Measurements from ENCODE around the gene CHST6.
"Not testable (repeated sequence)": the region's sequence is repeated elsewhere in the genome, so short reads cannot be mapped to it uniquely, and the experiment has no call there.

The CHST6 gene

DNA sequence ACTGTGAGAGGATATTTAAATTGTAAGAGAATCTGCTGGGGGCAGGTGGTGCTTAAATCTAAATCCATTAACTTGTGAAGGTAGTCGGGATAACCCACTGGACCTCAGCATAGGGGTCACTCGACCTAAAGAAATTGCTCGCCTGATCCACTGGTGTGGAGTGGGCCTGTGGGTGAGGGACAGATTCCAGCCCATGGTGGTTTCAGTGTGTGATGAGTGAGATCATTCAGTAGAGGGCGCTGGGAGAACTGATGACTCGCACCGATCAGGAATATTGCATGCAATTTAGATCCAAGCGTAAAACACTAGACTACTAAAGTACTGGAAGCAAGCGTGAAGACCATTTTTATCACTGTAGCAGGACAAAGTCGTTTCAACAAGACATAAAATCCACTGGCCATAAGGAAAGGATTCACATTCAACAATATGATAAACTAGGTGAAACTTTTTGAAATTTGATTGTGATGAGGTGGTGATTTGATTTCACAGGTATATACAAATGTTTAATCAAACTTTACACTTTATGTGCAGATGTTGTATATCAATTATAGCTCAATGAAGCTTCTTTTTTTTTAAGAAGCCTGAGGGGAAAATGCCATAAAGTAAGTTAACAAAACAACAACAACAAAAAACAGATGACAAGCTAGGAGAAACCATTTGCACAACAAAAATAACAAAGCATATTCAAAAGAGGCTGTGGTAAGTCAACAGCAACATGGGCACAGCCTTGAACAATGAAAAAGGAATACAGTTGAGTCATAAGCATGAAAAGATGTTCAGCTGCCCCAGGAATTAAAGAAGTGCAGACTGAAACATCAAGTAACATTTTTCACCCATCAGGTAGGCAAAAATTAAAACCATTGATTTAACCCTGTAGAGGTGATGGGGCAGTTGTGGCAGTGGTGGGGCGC is 23.3 kb downstream of the CHST6 start:
- no peak overlapping the region for H3K9ac ChIP-seq (ENCODE audit: low read length)
- H3K36me3 ChIP-seq (replicated peaks; ENCODE audit: low read depth, low read length), result no peaks in the 10 kb centered on the region
- H2AFZ ChIP-seq (ENCODE audit: low read depth, low read length), result no peak overlapping the region
- TF ChIP-seq EZH2phosphoT487 (IDR thresholded peaks at IDR 0.05; ENCODE audit: low read depth), result no peak
- TF ChIP-seq, protein P1, sequence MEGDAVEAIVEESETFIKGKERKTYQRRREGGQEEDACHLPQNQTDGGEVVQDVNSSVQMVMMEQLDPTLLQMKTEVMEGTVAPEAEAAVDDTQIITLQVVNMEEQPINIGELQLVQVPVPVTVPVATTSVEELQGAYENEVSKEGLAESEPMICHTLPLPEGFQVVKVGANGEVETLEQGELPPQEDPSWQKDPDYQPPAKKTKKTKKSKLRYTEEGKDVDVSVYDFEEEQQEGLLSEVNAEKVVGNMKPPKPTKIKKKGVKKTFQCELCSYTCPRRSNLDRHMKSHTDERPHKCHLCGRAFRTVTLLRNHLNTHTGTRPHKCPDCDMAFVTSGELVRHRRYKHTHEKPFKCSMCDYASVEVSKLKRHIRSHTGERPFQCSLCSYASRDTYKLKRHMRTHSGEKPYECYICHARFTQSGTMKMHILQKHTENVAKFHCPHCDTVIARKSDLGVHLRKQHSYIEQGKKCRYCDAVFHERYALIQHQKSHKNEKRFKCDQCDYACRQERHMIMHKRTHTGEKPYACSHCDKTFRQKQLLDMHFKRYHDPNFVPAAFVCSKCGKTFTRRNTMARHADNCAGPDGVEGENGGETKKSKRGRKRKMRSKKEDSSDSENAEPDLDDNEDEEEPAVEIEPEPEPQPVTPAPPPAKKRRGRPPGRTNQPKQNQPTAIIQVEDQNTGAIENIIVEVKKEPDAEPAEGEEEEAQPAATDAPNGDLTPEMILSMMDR (IDR thresholded peaks at IDR 0.05; ENCODE audit: low read depth, low read length), result peak; percentile 84
- no peaks in the 10 kb centered on the region for H3K9me3 ChIP-seq (ENCODE audit: insufficient read depth, low read length)
- no peak overlapping the region for H3K27ac ChIP-seq (ENCODE audit: low read length)
- no peaks in the 10 kb centered on the region for H4K20me1 ChIP-seq (ENCODE audit: insufficient read depth, low read length)
- no peaks in the 10 kb centered on the region for H3K79me2 ChIP-seq (ENCODE audit: low read length)
- H3K4me1 ChIP-seq (ENCODE audit: low read length), result no peaks in the 10 kb centered on the region
- no peak overlapping the region for H3K4me3 ChIP-seq (ENCODE audit: low read length)
- H3K27me3 ChIP-seq (ENCODE audit: low read depth, low read length), result peaks cover 1% of the 10 kb centered on the region; the same call in 1 of the 2 replicates
- H3K4me2 ChIP-seq (ENCODE audit: low read length), result no peak overlapping the region

DNA sequence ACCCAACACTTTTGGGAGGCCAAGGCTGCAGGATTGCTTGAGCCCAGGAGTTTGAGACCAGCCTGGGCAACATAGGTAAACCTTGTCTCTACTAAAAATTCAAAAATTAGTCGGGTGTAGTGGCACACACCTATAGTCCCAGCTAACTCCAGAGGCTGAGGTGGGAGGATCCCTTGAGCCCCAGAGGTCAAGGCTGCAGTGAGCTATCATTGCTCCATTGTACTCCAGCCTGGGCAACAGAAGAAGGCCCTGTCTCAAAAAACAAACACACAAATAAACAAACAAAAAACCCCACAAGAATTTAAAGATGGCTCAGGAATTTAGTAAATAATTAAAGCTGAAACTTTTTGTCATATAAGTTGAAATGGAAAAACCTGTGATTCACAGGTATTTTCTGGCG is 28.5 kb downstream of the CHST6 start:
- no peaks in the 10 kb centered on the region for H3K27me3 ChIP-seq (ENCODE audit: low read depth, low read length)
- no peak overlapping the region for H2AFZ ChIP-seq (ENCODE audit: low read depth, low read length)
- no peak overlapping the region for H3K4me3 ChIP-seq (ENCODE audit: low read length)
- H3K36me3 ChIP-seq (replicated peaks; ENCODE audit: low read depth, low read length), result no peaks in the 10 kb centered on the region
- peaks cover 11% of the 10 kb centered on the region for H3K4me1 ChIP-seq (ENCODE audit: low read length)
- no peak overlapping the region for H3K27ac ChIP-seq (ENCODE audit: low read length)
- no peaks in the 10 kb centered on the region for H3K9me3 ChIP-seq (ENCODE audit: insufficient read depth, low read length)
- TF ChIP-seq, protein P1 (IDR thresholded peaks at IDR 0.05; ENCODE audit: low read depth, low read length), result no peak
- TF ChIP-seq EZH2phosphoT487 (IDR thresholded peaks at IDR 0.05; ENCODE audit: low read depth), result no peak
- no peak overlapping the region for H3K4me2 ChIP-seq (ENCODE audit: low read length)
- H3K9ac ChIP-seq (ENCODE audit: low read length), result no peak overlapping the region
- peaks cover 14% of the 10 kb centered on the region for H4K20me1 ChIP-seq (ENCODE audit: insufficient read depth, low read length)
- peaks cover 24% of the 10 kb centered on the region for H3K79me2 ChIP-seq (ENCODE audit: low read length)

DNA sequence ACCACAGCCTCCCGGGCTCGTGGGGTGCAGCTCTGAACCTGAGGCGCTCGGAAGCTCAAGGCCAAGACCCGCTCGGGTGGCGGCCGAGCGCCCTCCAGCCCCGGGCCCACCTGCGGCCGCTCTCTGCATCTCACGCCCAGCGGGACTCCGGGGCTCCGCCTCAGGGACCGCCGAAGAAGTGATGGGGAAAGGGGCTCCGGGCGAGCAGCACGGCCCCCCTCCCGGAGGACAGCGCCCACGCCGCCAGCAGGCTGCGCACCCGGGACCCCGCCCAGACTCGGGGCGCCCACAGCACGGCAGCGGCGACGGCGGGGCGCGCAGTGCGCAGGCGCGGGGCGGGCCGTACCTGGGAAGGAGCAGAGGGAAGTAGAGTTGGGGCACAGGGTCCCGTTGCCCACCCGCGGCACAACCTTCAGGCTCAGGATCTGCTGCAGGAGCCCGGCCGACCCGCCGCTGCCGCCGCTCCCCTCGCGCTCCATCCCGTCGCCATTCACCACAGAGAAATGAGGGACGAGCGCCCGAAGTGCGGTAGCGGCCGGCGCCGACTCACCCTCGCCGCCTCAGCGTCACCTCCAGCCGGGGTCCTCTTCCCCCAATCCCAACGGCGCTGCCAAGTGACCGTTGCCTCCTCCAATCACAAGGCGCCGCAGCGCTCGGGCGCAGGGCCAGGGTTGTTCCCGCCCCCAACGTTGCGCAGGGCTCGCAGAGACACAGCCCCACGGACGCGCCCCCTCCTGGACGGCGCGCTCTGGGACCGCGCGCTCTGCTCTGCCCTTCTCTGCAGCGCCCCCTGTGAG is 30.9 kb downstream of the CHST6 start, which contains the start of gene TMEM170A:
TSS of gene TMEM170A (minus strand) at position 568 of the 797 bp plus-strand sequence. CDS start at position 479, 89 bp downstream.
- Histone ChIP-seq H3K9me3 (ENCODE audit: insufficient read depth, low read length) (no peaks in the 10 kb centered on the region), H4K20me1 (ENCODE audit: insufficient read depth, low read length) (peaks cover 35% of the 10 kb centered on the region), H3K79me2 (ENCODE audit: low read length) (peaks cover 48% of the 10 kb centered on the region), H3K27me3 (ENCODE audit: low read depth, low read length) (no peaks in the 10 kb centered on the region), H3K27ac (ENCODE audit: low read length) (peak within 1 kb of the TSS; percentile 67), H3K36me3 (replicated peaks; ENCODE audit: low read depth, low read length) (peaks cover 2% of the 10 kb centered on the region), H3K4me1 (ENCODE audit: low read length) (peaks cover 11% of the 10 kb centered on the region), H3K9ac (ENCODE audit: low read length) (peak within 1 kb of the TSS; percentile 75), H3K4me2 (ENCODE audit: low read length) (peak within 1 kb of the TSS; percentile 89), H3K4me3 (ENCODE audit: low read length) (peak within 1 kb of the TSS; percentile 83), H2AFZ (ENCODE audit: low read depth, low read length) (peak within 1 kb of the TSS; percentile 58)
- no peak for TF ChIP-seq EZH2phosphoT487 (IDR thresholded peaks at IDR 0.05; ENCODE audit: low read depth)
- TF ChIP-seq, protein P1 (IDR thresholded peaks at IDR 0.05; ENCODE audit: low read depth, low read length), result peak; percentile 100

DNA sequence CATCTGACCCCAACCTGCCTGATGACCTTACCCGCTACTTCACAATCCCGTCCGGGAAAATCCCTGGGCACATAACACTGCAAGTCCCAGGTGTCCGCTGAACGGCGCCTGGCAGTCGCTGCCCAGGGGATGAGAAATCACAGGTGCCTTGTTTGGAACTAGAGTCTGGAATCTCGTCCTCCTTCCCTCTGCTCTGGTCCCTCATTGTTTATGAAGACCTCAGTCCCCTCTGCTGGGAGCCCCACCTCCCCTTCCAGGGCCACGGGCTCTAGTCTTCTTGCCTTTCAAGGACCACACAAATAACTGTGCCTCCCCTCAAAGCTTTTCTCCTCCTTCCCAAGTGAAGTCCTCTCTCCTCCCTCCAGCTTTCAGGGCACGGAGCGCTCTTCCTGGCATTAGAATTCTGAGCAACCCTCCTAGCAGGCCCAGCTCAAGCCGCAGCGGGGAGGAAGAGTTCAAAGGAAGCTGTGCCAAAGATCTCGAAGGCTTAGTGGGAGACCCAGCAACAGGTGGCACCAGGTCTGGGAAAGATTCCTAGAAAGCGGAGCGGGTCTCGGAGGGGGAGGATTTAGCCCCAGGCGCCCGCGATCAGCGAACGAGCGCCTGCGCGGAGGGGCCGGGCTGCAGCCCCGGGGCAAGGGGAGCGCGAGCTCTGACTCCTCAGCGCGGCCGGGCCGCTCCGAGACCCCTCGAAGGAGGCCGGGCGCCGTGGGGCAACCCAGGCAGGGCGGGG is 31.7 kb downstream of the CHST6 start:
- H3K27me3 ChIP-seq (ENCODE audit: low read depth, low read length); H3K9me3 ChIP-seq (ENCODE audit: insufficient read depth, low read length); H3K36me3 ChIP-seq (replicated peaks; ENCODE audit: low read depth, low read length): not testable (repeated sequence)
- peak overlapping the region; percentile 75 for H3K9ac ChIP-seq (ENCODE audit: low read length)
- H2AFZ ChIP-seq (ENCODE audit: low read depth, low read length), result peak overlapping the region; percentile 58
- H3K27ac ChIP-seq (ENCODE audit: low read length), result peak overlapping the region; percentile 67
- peaks cover 52% of the 10 kb centered on the region for H3K79me2 ChIP-seq (ENCODE audit: low read length)
- peak overlapping the region; percentile 89 for H3K4me2 ChIP-seq (ENCODE audit: low read length)
- H3K4me3 ChIP-seq (ENCODE audit: low read length), result peak overlapping the region; percentile 83
- H4K20me1 ChIP-seq (ENCODE audit: insufficient read depth, low read length), result peaks cover 39% of the 10 kb centered on the region
- peaks cover 11% of the 10 kb centered on the region for H3K4me1 ChIP-seq (ENCODE audit: low read length)

Data from OCI-LY3 (cell line).